Measurements from ENCODE around the gene DHRS7C.

DNA sequence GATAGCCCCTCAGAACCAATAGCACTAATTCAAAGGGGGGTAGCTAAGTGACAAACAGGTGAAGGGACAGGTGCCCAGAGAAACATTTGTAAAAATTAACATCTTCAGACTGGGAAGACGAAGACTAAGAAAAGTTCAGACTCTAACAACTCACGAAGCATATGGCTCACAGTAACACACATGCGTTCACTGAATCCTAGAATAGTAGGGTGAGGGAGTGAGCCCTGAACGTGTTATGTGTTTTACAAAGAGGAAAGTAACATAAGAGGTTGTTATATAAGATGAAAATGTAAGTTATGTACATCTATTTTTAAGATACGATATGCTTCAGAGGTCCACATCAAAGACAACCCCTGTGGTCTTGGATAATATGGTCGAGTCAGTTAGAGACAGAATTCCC lies 15.3 kb upstream of the DHRS7C start:
- TF ChIP-seq POLR2A (IDR thresholded peaks at IDR 0.05) (no peak), EP300 (IDR thresholded peaks at IDR 0.05) (no peak), POLR2AphosphoS5 (IDR thresholded peaks at IDR 0.05) (no peak)
- TF ChIP-seq, protein P1, sequence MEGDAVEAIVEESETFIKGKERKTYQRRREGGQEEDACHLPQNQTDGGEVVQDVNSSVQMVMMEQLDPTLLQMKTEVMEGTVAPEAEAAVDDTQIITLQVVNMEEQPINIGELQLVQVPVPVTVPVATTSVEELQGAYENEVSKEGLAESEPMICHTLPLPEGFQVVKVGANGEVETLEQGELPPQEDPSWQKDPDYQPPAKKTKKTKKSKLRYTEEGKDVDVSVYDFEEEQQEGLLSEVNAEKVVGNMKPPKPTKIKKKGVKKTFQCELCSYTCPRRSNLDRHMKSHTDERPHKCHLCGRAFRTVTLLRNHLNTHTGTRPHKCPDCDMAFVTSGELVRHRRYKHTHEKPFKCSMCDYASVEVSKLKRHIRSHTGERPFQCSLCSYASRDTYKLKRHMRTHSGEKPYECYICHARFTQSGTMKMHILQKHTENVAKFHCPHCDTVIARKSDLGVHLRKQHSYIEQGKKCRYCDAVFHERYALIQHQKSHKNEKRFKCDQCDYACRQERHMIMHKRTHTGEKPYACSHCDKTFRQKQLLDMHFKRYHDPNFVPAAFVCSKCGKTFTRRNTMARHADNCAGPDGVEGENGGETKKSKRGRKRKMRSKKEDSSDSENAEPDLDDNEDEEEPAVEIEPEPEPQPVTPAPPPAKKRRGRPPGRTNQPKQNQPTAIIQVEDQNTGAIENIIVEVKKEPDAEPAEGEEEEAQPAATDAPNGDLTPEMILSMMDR (IDR thresholded peaks at IDR 0.05): no peak

All from sigmoid colon (tissue), 4 donors.